GM13977 (cell line): Measurements from ENCODE around the gene SNRK.
A peak's percentile ranks its signal among the peaks of the same experiment; 100 is the strongest.

Experiments used
- DNase-seq: peaks from one replicate; pipeline ENCODE4 v3.0.0; 2012; ENCODE audit warnings: low spot score
- CTCF ChIP-seq: IDR thresholded peaks from 2 replicates; pipeline ENCODE4 v1.5.1; 2012; ENCODE audit warnings: mild to moderate bottlenecking, control low read depth; ENCODE audit not compliant: insufficient read depth; ENCODE audit errors: extremely low read depth, missing control alignments
- in situ Hi-C: fragments of 300-500 bp; cut with MboI; formaldehyde crosslinking; loops from one replicate; pipeline ENCODE4 v1.12.0; 2022; ENCODE audit warnings: low sequenced_read_pairs, low pct_unique_long_range_greater_than_20kb, mixed read lengths, inconsistent platforms; ENCODE audit not compliant: unreplicated experiment

SNRK gene

GRCh38 chr3:43279532-43279931 lies 6.8 kb upstream of the SNRK start:
- DNase-seq, result no peak
- in situ Hi-C loops, result no loop called here
- no peak for TF ChIP-seq CTCF

GRCh38 chr3:43281020-43281419 lies 5.3 kb upstream of the SNRK start:
- TF ChIP-seq CTCF, result no peak
- no peak for DNase-seq
- in situ Hi-C loops, result no loop called here

- DNase-seq, result no peak
- no peak for TF ChIP-seq CTCF
- in situ Hi-C loops, result no loop called here
These were observed 2.2 kb upstream of the SNRK start for GRCh38 chr3:43284171-43284570.

GRCh38 chr3:43285644-43286043 lies 696 bp upstream of the SNRK start:
- in situ Hi-C loops, result no loop called here
- no peak for DNase-seq
- no peak for TF ChIP-seq CTCF

- DNase-seq, result peak; percentile 60
- in situ Hi-C loops, result no loop called here
- no peak for TF ChIP-seq CTCF
These were observed 630 bp downstream of the SNRK start for GRCh38 chr3:43286841-43287499.

- no peak for DNase-seq
- no peak for TF ChIP-seq CTCF
- in situ Hi-C loops, result no loop called here
These were observed 1.1 kb downstream of the SNRK start for GRCh38 chr3:43287500-43287873.
